ENCODE results near the gene RPN1.

RPN1 gene

DNA sequence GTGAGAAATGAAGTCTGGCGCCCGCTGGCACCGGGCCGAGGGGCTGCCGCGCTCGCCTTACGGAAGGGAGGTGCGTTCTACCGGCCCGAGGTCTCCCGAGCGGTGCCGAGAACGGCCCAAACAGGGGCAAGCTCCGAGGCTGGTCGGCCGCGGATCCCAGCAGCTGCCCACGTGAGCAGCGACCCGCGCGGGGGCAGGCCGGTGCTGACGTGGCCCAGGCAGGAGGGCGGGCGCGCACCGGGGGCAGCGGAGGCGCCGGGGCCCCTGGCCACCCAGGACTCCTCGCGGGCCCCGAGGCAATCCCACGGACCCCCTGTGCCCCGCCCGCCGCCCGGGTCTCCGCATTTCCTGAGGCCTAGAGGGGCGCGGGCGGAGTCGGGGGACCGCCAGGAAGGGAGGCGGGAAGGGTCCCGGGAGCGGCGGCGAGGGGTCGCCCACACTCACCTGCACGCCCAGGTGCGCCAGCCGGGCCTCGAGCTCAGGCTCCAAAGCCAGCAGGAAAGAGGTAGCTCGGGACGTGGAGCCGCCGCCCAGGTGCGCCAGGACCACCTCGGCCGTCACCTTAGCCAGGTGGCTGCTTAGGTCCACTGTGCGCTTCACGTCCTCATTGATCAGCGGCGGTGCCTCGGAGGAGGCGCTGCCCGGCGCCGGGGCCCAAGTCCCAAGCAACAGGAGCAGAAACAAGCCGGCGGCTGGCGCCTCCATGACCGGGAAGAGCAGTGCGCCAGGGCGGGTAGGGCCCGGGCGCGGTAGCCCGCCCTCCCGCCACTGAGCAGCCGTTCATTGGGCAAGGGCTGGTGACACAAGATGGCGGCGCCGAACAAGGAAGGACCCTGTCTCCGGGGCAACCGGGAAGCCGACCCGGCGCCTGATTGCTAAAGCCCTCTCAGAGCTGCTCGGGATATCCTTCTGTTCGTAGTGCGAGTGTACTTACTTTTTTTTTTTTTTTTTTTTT, at the start of gene RPN1:
TSS of gene RPN1 (minus strand) at position 723 of the 955 bp plus-strand sequence. CDS start at position 705, 18 bp downstream.
- peaks cover 16% of the 10 kb centered on the region for H3K4me1 ChIP-seq (ENCODE audit: control insufficient read depth, insufficient read depth, low read length)
- peak within 1 kb of the TSS; percentile 100 for H3K9ac ChIP-seq (ENCODE audit: low read length)
- peak within 1 kb of the TSS; percentile 99 for H3K4me3 ChIP-seq (ENCODE audit: low read length)
- peak; percentile 97 for DNase-seq (ENCODE audit: low read depth)
- no peaks in the 10 kb centered on the region for H3K9me3 ChIP-seq (ENCODE audit: control insufficient read depth, low read length)
- no peaks in the 10 kb centered on the region for H3K36me3 ChIP-seq (ENCODE audit: control insufficient read depth, insufficient read depth, low read length, severe bottlenecking)
- H3K27me3 ChIP-seq (replicated peaks; ENCODE audit: control insufficient read depth, insufficient read depth, low read length): no peaks in the 10 kb centered on the region

- Histone ChIP-seq H3K27me3 (replicated peaks; ENCODE audit: control insufficient read depth, insufficient read depth, low read length) (peaks cover 2% of the 10 kb centered on the region), H3K9me3 (ENCODE audit: control insufficient read depth, low read length) (no peaks in the 10 kb centered on the region), H3K4me1 (ENCODE audit: control insufficient read depth, insufficient read depth, low read length) (no peaks in the 10 kb centered on the region), H3K4me3 (ENCODE audit: low read length) (peak overlapping the region; percentile 83), H3K9ac (ENCODE audit: low read length) (peak overlapping the region; percentile 70), H3K36me3 (ENCODE audit: control insufficient read depth, insufficient read depth, low read length, severe bottlenecking) (no peaks in the 10 kb centered on the region)
- DNase-seq (ENCODE audit: low read depth): peak; percentile 60
These were observed 47.8 kb upstream of the RPN1 start for GRCh38 chr3:128698211-128699047.

DNA sequence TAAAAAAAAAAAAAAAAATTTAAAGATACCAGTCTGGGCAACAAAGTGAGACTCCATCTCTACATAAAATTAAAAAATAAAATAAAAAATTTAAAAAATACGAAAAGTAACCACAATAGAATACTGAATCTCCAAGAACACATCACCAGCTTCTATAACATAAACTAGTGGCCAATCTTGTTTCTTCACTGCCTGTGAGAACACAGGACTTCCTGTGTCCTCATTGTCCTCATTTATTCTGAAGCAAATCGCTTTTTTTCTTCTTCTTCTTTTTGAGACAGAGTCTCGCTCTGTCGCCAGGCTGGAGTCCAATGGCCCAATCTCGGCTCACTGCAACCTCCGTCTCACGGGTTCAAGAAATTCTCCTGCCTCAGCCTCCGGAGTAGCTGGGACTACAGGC, 46.7 kb upstream of the RPN1 start:
- H3K4me3 ChIP-seq (ENCODE audit: low read length): no peak overlapping the region
- no peak overlapping the region for H3K9ac ChIP-seq (ENCODE audit: low read length)
- no peak for DNase-seq (ENCODE audit: low read depth)
- H3K9me3 ChIP-seq (ENCODE audit: control insufficient read depth, low read length): no peaks in the 10 kb centered on the region
- H3K27me3 ChIP-seq (replicated peaks; ENCODE audit: control insufficient read depth, insufficient read depth, low read length): peaks cover 8% of the 10 kb centered on the region
- H3K36me3 ChIP-seq (ENCODE audit: control insufficient read depth, insufficient read depth, low read length, severe bottlenecking): no peaks in the 10 kb centered on the region
- no peaks in the 10 kb centered on the region for H3K4me1 ChIP-seq (ENCODE audit: control insufficient read depth, insufficient read depth, low read length)

GRCh38 chr3:128693696-128694095, 43.1 kb upstream of the RPN1 start:
- no peaks in the 10 kb centered on the region for H3K36me3 ChIP-seq (ENCODE audit: control insufficient read depth, insufficient read depth, low read length, severe bottlenecking)
- H3K27me3 ChIP-seq (replicated peaks; ENCODE audit: control insufficient read depth, insufficient read depth, low read length): peaks cover 8% of the 10 kb centered on the region
- no peaks in the 10 kb centered on the region for H3K9me3 ChIP-seq (ENCODE audit: control insufficient read depth, low read length)
- H3K4me1 ChIP-seq (ENCODE audit: control insufficient read depth, insufficient read depth, low read length): peaks cover 3% of the 10 kb centered on the region
- H3K4me3 ChIP-seq (ENCODE audit: low read length): no peak overlapping the region
- no peak for DNase-seq (ENCODE audit: low read depth)
- no peak overlapping the region for H3K9ac ChIP-seq (ENCODE audit: low read length)

DNA sequence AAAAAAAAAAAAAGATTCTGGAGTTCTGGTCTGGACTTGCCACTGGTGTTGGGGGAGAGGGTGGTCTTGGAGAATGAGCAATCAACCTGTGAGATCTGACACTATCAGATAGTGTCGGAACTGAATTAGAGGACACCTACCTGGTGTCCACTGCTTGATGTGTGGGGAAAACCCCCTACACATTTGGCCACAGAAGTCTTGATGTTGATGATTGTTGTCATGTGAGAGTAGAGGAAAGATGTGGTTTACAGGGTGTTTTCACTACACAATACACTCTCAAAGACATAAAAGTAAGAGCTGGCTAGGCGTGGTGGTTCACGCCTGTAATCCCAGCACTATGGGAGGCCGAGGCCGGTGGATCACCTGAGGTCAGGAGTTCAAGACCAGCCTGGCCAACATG, 38.4 kb upstream of the RPN1 start:
- H3K4me1 ChIP-seq (ENCODE audit: control insufficient read depth, insufficient read depth, low read length): peaks cover 3% of the 10 kb centered on the region
- H3K36me3 ChIP-seq (ENCODE audit: control insufficient read depth, insufficient read depth, low read length, severe bottlenecking): no peaks in the 10 kb centered on the region
- no peak for DNase-seq (ENCODE audit: low read depth)
- no peak overlapping the region for H3K4me3 ChIP-seq (ENCODE audit: low read length)
- H3K9ac ChIP-seq (ENCODE audit: low read length): no peak overlapping the region
- no peaks in the 10 kb centered on the region for H3K9me3 ChIP-seq (ENCODE audit: control insufficient read depth, low read length)
- peaks cover 8% of the 10 kb centered on the region for H3K27me3 ChIP-seq (replicated peaks; ENCODE audit: control insufficient read depth, insufficient read depth, low read length)

GRCh38 chr3:128686465-128686864, 35.8 kb upstream of the RPN1 start:
- H3K36me3 ChIP-seq (ENCODE audit: control insufficient read depth, insufficient read depth, low read length, severe bottlenecking): no peaks in the 10 kb centered on the region
- H3K4me1 ChIP-seq (ENCODE audit: control insufficient read depth, insufficient read depth, low read length): peaks cover 3% of the 10 kb centered on the region
- DNase-seq (ENCODE audit: low read depth): no peak
- H3K4me3 ChIP-seq (ENCODE audit: low read length): no peak overlapping the region
- H3K9ac ChIP-seq (ENCODE audit: low read length): no peak overlapping the region
- H3K9me3 ChIP-seq (ENCODE audit: control insufficient read depth, low read length): no peaks in the 10 kb centered on the region
- no peaks in the 10 kb centered on the region for H3K27me3 ChIP-seq (replicated peaks; ENCODE audit: control insufficient read depth, insufficient read depth, low read length)

DNA sequence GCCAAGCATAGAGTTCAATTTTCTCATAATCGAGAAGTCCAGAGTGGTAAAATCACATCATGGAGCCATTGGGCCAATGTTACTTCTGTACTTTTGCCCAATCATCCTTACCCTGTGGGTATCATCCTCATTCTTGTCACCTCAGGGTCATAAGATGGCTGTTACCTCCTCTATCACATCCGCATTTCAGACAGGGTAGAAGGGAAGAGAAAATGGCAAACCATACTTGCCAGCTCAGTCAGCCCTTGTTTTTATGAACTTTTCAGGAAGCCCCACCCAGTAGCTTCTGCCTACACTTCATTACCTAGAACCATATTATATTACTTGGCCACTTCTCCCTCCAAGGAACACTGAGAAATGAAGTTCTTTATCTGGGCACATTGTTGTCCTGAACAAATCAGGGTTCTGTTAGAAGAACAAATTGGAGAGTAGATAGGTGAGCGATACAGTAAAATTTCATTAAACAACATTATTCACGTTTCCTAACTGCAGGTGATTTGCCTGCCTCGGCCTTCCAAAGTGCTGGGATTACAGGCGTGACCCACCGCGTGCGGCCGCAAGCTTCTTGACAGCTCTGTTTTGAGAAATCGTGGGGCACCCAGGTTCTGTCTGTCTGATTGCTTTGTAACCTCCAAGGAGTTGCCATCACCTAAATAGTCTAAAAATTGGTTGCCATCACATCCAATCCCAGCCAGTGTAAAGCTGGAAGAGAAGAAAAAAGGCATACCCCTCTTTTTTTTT, 34.5 kb upstream of the RPN1 start:
- H3K27me3 ChIP-seq (replicated peaks; ENCODE audit: control insufficient read depth, insufficient read depth, low read length): no peaks in the 10 kb centered on the region
- H3K36me3 ChIP-seq (ENCODE audit: control insufficient read depth, insufficient read depth, low read length, severe bottlenecking): no peaks in the 10 kb centered on the region
- H3K9ac ChIP-seq (ENCODE audit: low read length): no peak overlapping the region
- no peak for DNase-seq (ENCODE audit: low read depth)
- H3K4me3 ChIP-seq (ENCODE audit: low read length): no peak overlapping the region
- peaks cover 2% of the 10 kb centered on the region for H3K4me1 ChIP-seq (ENCODE audit: control insufficient read depth, insufficient read depth, low read length)
- no peaks in the 10 kb centered on the region for H3K9me3 ChIP-seq (ENCODE audit: control insufficient read depth, low read length)

DNA sequence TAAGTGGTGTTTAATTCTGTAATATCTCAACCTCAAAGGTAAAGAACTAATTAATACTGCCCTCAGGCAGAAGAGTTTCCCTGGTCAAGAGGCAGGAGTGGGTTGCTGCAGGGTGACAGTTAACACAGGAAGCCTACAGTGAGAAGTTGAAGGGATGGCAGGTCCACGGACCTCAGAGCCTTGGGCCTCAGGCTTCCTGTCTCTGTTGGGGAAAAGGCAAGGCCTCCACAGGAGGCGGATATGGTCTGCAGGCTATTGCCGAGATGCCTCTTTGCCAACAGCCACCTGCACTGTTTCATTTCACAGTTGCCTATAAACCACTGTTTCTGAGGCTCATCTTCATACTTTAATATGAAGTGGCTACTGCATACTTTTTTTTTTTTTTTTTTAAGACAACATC, 33.3 kb upstream of the RPN1 start:
- H3K27me3 ChIP-seq (replicated peaks; ENCODE audit: control insufficient read depth, insufficient read depth, low read length): no peaks in the 10 kb centered on the region
- DNase-seq (ENCODE audit: low read depth): no peak
- no peaks in the 10 kb centered on the region for H3K4me1 ChIP-seq (ENCODE audit: control insufficient read depth, insufficient read depth, low read length)
- no peaks in the 10 kb centered on the region for H3K36me3 ChIP-seq (ENCODE audit: control insufficient read depth, insufficient read depth, low read length, severe bottlenecking)
- no peaks in the 10 kb centered on the region for H3K9me3 ChIP-seq (ENCODE audit: control insufficient read depth, low read length)
- H3K4me3 ChIP-seq (ENCODE audit: low read length): no peak overlapping the region
- H3K9ac ChIP-seq (ENCODE audit: low read length): no peak overlapping the region

- H3K27me3 ChIP-seq (replicated peaks; ENCODE audit: control insufficient read depth, insufficient read depth, low read length): no peaks in the 10 kb centered on the region
- H3K4me1 ChIP-seq (ENCODE audit: control insufficient read depth, insufficient read depth, low read length): no peaks in the 10 kb centered on the region
- H3K9me3 ChIP-seq (ENCODE audit: control insufficient read depth, low read length): no peaks in the 10 kb centered on the region
- peak overlapping the region; percentile 93 for H3K4me3 ChIP-seq (ENCODE audit: low read length)
- DNase-seq (ENCODE audit: low read depth): no peak
- no peaks in the 10 kb centered on the region for H3K36me3 ChIP-seq (ENCODE audit: control insufficient read depth, insufficient read depth, low read length, severe bottlenecking)
- peak overlapping the region; percentile 98 for H3K9ac ChIP-seq (ENCODE audit: low read length)
These were observed 30.8 kb upstream of the RPN1 start for GRCh38 chr3:128681369-128681829.

DNA sequence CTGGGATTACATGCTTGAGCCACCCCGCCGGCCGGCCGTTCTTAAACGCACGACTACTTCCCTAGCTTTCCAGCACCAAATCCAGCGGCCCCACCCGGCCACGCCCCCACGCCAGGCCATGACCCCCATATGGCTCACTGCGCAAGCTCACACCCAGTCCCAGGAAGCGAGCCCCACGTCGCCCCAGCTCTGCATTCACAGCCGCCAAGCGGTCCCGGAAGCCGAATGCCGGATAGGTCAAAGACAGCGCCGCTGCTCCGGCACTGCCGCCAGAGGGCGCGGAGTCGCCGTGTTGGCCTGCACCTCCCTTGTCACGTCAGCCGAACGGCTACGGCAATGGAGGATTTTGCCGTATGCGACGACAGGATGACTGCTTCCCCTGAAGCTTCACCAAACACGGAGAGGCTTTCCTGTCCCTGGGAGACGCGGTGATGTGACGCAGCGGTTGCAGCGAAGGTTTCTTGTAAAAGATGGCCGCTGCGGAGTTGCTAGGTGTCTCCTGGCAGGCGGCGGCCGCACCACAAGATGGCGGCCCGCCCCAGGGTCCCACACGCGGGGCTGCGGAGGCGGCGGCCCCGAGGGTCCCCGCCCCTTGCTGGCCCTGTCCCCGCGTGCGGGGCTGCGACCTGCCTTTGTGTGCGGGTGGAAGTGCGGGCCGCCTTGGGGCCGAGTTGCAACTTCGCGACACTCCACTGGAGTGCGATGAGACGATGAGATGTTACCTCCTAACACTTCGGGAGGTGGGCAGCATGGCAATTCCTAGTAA, 30.2 kb upstream of the RPN1 start:
- Histone ChIP-seq H3K9me3 (ENCODE audit: control insufficient read depth, low read length) (no peaks in the 10 kb centered on the region), H3K4me3 (ENCODE audit: low read length) (peak overlapping the region; percentile 93), H3K36me3 (ENCODE audit: control insufficient read depth, insufficient read depth, low read length, severe bottlenecking) (no peaks in the 10 kb centered on the region), H3K4me1 (ENCODE audit: control insufficient read depth, insufficient read depth, low read length) (no peaks in the 10 kb centered on the region), H3K9ac (ENCODE audit: low read length) (peak overlapping the region; percentile 98), H3K27me3 (replicated peaks; ENCODE audit: control insufficient read depth, insufficient read depth, low read length) (no peaks in the 10 kb centered on the region)
- DNase-seq (ENCODE audit: low read depth): peak; percentile 99

All from adipocyte (in vitro differentiated cells).